Duodenal mucosa (tissue), 2 donors: ENCODE measurements around the gene SEC14L1.
"Not testable (repeated sequence)": the region's sequence is repeated elsewhere in the genome, so short reads cannot be mapped to it uniquely, and the experiment has no call there.

Source experiments
- H3K27ac ChIP-seq: one replicate; pipeline ENCODE4 v1.7.0; 2013; ENCODE audit warnings: low read depth, low read length
- H3K27me3 ChIP-seq, 2 donors: one replicate each; pipeline ENCODE4 v1.7.0; 2013; ENCODE audit warnings: low read length in 2 of 2, control low read depth in 1 of 2; ENCODE audit not compliant: insufficient read depth in 2 of 2, control insufficient read depth in 1 of 2
- H3K36me3 ChIP-seq, 2 donors: one replicate each; pipeline ENCODE4 v1.7.0; 2013; ENCODE audit warnings: low read length in 2 of 2, control low read depth in 1 of 2; ENCODE audit not compliant: insufficient read depth in 2 of 2, control insufficient read depth in 1 of 2
- H3K4me1 ChIP-seq, 2 donors: one replicate each; pipeline ENCODE4 v1.7.0; 2013; ENCODE audit warnings: low read length in 2 of 2, control low read depth in 1 of 2; ENCODE audit not compliant: insufficient read depth in 2 of 2, control insufficient read depth in 1 of 2
- H3K4me3 ChIP-seq, 2 donors: one replicate each; pipeline ENCODE4 v1.7.0; 2013; ENCODE audit warnings: low read length in 2 of 2, low read depth in 1 of 2
- H3K9ac ChIP-seq, 2 donors: one replicate each; pipeline ENCODE4 v1.7.0; 2013; ENCODE audit warnings: low read length in 2 of 2, low read depth in 1 of 2
- H3K9me3 ChIP-seq, 2 donors: one replicate each; pipeline ENCODE4 v1.7.0; 2013; ENCODE audit warnings: low read length in 2 of 2, control low read depth in 1 of 2; ENCODE audit not compliant: control insufficient read depth in 1 of 2

The SEC14L1 gene

DNA sequence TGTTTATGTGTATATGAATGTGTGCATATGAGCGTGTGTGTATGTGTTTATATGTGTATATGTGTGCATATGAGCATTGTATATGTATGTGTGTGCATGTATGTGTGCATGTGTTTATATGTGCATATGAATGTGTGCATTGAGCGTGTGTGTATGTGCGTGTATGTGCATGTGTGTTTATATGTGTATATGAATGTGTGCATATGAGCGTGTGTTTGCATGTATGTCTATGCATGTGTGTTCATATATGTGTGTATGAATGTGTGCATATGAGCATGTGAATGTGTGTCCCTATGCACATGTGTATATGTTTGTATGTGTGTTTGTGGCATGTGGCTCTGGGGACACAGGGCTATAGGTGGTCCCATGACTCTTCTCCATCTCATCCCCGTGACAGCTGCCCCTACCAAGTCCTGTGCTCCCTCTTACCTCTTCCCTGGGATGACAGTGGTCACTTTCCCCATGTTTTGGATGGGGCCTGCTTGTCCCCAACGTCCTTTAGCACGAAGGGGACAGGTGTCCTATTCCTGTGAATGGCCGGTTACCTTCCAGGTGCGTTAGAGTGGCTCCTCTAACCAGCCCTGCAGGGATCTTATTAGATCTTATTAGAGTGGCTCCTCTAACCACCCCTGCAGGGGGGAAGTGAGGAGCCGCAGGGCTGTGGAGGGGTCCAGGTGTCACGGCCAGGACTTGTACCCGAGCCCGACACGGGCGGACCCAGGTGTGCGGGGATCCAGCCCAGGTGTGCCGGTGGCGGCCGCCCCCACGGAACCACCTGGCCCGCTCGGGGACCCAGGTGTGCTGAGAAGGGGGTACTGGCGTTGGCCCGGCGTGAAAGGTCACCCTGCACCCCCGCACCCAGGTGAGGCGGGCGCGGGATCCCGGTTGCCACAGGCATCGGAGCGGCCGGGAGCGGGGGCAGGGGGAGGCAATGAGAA lies 105.6 kb downstream of the SEC14L1 start:
- no peaks in the 10 kb centered on the region for H3K9me3 ChIP-seq
- peak overlapping the region; percentile 17 to 21 for H3K9ac ChIP-seq
- peaks cover 9 to 19% of the 10 kb centered on the region in 2 donors for H3K27me3 ChIP-seq
- H3K4me1 ChIP-seq = peaks cover 5 to 10% of the 10 kb centered on the region in 2 donors
- H3K27ac ChIP-seq = no peak overlapping the region
- H3K36me3 ChIP-seq = no peaks in the 10 kb centered on the region
- H3K4me3 ChIP-seq = peak overlapping the region; percentile 61 to 63

DNA sequence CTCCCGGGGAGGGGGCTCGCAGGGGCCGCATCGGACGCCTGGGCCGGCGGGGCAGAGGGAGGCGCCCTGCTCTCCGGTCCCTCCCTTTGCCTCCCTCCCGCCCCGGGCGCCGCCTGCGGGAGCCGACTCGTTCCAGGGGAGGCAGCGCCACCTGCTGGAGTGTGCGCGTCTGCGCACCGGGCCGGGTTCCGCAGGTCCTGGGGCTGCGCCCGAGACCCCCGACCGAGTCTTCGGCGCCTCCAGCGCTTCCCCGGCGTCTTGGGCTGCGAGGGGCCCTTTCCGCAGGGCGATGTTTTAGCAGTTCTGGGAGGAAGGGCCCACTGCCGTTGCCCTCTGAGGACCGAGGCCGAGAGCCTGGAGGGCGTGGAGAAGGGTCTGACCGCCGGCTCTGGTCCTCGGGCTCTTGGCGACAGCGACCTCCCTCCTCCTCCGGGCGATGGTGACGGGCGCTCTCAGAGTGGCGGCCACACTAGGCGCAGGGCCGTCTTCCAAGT lies 106.3 kb downstream of the SEC14L1 start:
- Histone ChIP-seq H3K27ac (no peak overlapping the region), H3K4me3 (peak overlapping the region; percentile 61 to 63), H3K27me3 (peaks cover 9 to 19% of the 10 kb centered on the region in 2 donors), H3K9ac (peak overlapping the region; percentile 17 to 60), H3K36me3 (no peaks in the 10 kb centered on the region), H3K9me3 (no peaks in the 10 kb centered on the region), H3K4me1 (peaks cover 5 to 10% of the 10 kb centered on the region in 2 donors)

DNA sequence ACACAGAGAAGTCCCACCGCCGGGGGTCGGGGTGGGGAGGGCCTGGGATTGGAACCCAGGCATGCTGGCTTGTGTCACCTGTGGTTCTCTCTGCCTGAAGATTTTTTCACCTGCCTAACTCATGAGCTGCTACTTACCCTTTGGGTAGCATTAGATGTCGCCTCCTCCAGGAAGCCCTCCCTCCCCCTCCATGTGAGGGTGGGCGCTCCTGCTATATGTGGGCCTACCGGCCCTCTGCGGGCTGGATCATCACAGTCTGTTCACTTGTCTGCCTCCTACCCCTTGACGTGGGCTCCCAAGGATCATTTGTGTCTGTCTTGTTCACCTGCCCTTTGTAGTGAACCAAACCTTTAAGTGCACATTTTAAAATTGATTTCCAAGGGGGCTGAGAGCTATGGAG lies 106.8 kb downstream of the SEC14L1 start:
- Histone ChIP-seq H3K27me3 (peaks cover 9 to 19% of the 10 kb centered on the region in 2 donors), H3K4me3 (no peak overlapping the region), H3K9me3 (no peaks in the 10 kb centered on the region), H3K4me1 (peaks cover 5 to 10% of the 10 kb centered on the region in 2 donors), H3K9ac (no peak overlapping the region), H3K36me3 (no peaks in the 10 kb centered on the region), H3K27ac (no peak overlapping the region)

DNA sequence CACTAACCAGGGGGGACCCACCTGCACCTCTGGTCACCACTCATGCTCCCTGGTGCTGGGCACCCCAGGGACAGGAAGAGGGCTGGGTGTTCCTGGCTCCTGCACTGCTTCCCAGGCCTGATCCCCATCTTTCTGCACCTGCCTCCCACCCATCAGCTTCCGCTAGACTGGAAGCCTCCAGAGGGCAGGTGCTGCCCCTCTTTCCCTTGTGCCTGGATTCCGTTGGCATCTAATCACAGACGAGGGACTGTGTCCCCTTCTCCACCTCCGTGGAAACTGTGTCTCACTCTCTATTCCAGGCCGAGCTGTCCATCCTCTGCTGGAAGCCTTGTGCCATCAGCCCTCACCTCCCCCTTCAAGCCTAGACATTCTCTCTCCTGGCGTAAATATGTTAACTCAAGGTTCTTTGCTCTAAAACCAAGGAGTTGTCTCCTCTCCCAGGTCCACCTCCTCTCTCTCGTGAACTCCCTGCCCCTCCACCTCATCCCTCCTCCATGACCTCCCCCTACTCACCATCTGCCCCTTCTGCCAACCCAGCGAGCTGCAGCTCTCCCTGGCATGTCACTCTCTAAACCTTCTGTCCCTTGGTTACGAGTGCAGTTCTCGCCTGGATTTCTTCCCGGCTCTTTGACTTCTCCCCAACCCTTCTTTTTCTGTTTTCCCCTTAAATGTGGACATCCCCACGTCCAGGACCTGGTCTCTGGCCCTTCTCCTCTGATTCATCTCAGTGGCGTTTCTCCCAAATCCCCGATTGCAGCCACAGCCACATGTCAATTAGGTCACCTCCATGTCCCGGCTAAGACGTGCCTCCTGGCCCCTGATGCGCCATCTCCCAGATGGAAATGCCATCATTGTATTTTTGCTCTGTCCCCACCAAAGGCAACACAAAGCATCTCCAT lies 107.7 kb downstream of the SEC14L1 start:
- Histone ChIP-seq H3K27me3 (peaks cover 9 to 19% of the 10 kb centered on the region in 2 donors), H3K36me3 (no peaks in the 10 kb centered on the region), H3K4me3 (no peak overlapping the region), H3K4me1 (peaks cover 5 to 10% of the 10 kb centered on the region in 2 donors), H3K27ac (no peak overlapping the region), H3K9me3 (no peaks in the 10 kb centered on the region), H3K9ac (no peak overlapping the region)

DNA sequence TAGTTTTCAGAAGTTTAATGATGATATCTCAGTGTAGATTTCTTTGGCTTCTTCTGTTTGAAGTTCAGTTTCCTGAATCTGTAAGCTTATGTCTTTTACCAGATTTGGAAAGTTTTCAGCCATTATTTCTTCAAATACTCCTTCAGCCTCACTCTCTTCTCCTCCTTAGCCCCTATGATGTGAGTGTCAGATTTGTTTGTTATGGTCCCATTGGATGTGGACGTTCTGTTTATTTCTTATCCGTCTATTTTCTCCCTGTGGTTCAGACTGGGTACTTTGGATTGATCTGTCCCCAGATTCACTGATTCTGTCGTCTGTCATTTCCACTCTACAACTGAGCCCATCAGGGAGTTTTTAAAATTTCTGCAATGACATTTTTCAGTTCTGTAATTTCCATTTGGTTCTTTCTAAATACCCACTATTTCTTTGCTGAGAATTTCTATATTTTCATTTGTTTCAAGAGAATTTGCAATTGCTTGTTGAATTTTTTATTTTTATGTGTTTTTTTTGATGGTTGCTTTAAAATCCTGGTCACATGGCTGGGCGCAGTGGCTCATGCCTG lies 110.9 kb downstream of the SEC14L1 start:
- Histone ChIP-seq H3K27me3 (peaks cover 9 to 19% of the 10 kb centered on the region in 2 donors), H3K9me3 (no peaks in the 10 kb centered on the region), H3K27ac (no peak overlapping the region), H3K36me3 (no peaks in the 10 kb centered on the region), H3K9ac (no peak overlapping the region), H3K4me1 (peaks cover 4 to 10% of the 10 kb centered on the region in 2 donors), H3K4me3 (no peak overlapping the region)

DNA sequence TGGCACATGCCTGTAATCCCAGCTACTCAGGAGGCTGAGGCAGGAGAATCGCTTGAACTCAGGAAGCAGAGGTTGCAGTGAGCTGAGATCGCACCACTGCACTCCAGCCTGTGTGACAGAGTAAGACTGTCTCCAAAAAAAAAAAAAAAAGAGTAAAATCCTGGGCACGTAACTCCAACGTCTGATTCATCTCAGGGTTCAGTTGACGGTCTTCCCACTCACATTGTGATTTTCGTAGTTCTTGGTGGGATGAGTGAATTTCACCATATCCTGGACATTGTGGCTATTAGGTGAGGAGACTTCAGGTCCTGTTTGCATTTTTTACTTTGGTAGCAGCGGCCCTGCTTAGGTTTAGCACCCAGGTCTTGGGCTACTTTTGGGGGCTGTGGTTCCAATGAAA lies 111.5 kb downstream of the SEC14L1 start:
- H3K4me1 ChIP-seq, H3K9ac ChIP-seq, H3K27ac ChIP-seq, H3K36me3 ChIP-seq, H3K9me3 ChIP-seq, H3K4me3 ChIP-seq: not testable (repeated sequence)
- peaks cover 9 to 18% of the 10 kb centered on the region in 2 donors for H3K27me3 ChIP-seq

DNA sequence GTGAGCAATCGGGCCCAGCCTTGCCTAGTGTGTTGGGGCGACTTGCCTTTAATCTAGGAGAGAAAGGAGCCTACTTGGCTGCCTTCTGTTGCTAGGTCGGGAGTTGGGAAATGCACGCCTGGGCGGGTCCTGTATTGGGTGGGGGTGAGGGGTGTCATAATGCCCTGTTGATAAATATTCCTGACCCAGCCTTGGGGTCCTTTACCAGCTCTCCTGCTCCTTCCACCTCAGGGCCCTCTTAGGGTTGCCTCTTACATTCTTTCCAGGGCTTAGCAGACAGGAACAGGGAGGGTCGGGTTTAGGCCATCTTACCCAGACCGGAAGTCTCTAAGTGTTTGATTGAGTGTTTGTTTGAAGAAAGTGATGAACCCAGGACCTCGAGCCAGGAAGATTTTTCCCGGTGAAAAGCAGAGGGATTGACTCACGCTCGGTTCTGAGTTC lies 112.9 kb downstream of the SEC14L1 start:
- peaks cover 0 to 6% of the 10 kb centered on the region in 2 donors for H3K27me3 ChIP-seq
- no peak overlapping the region for H3K27ac ChIP-seq
- no peaks in the 10 kb centered on the region for H3K36me3 ChIP-seq
- no peaks in the 10 kb centered on the region for H3K9me3 ChIP-seq
- H3K9ac ChIP-seq = no peak overlapping the region
- H3K4me3 ChIP-seq = no peak overlapping the region
- H3K4me1 ChIP-seq = peaks cover 4% of the 10 kb centered on the region in 2 donors

DNA sequence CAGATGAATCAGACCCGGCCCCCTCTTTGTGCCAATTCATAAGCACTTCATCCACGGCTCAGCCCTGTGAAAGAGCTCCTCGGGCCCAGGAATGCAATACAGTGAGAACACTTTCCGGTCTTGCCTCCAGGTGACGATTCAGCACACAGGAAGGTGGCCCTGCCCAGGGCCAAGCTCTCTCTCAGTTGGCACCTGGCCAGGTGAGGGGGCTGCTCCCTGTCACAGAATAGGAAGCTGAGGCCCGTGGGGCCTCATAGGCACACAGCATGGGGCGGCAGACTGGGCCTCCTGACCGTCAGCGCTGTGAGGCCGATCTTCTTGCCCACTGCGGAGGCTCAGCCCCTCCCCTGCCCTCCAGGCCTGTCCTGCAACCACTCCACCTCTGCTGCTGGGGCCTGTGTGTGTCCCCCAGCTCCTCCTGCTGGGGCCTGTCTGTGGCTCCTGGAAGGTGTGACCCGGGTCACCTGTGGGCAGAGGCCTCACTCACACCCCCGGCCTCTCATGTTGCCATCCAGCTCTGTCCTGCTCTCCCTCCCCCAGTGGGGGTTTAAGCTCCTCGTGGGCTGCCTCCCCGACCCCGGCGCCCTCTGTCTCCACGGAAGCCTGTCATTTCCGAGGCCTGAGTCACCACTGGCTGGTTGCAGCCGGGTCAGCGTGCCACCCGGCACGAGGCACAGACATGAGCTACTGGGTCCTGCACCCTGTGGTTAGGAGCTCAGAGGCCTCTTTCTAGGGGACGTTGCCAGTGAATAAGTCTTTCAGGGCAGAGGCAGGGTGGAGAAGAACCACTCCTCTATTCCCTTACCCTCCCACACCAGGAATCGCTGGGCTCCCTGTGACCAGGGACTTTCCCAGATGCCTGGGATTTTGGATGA lies 114.4 kb downstream of the SEC14L1 start:
- Histone ChIP-seq H3K9ac (no peak overlapping the region), H3K27me3 (no peaks in the 10 kb centered on the region), H3K36me3 (no peaks in the 10 kb centered on the region), H3K9me3 (no peaks in the 10 kb centered on the region), H3K4me3 (no peak overlapping the region), H3K4me1 (peaks cover 4% of the 10 kb centered on the region in 2 donors), H3K27ac (no peak overlapping the region)

DNA sequence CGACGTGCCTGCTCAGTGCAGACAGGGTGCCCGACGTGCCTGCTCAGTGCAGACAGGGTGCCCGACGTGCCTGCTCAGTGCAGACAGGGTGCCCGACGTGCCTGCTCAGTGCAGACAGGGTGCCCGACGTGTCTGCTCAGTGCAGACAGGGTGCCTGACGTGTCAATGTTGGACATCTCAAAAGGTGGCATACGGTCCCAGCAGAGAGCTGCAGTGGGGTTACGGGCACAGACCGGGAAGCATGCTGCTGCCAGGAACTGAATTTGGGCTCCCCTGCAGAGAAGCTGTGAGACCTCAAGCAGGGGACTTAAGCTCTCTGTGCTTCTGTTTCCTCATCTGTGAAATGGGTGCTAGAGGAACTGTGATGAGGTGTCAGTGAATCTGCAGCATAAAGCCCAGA lies 115.2 kb downstream of the SEC14L1 start:
- H3K27ac ChIP-seq, H3K9ac ChIP-seq, H3K4me3 ChIP-seq, H3K27me3 ChIP-seq, H3K36me3 ChIP-seq, H3K9me3 ChIP-seq, H3K4me1 ChIP-seq: not testable (repeated sequence)
